ENCODE results near the gene ANKMY1.

Gene ANKMY1

DNA sequence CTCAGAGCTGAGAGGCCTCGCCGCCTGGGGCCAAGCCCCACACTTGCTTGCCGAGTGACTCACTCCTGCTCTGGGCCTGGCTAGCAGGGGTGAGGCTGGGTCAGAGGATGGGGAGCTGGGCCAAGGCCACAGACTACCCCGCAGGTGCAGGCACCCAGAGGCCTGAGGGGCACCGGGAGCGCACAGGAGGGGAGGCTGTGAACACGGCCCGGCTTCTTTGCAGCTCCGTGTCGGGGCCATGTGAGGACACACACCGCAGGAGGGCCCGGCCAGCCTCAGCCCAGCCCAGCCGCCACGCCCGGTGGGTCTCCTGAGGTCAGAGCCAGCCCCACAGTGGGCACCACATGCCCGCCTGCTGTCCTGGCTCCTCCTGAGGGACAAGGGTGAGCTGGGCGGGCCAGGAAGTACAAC is 113.9 kb downstream of the ANKMY1 start:
- TF ChIP-seq, protein P1, sequence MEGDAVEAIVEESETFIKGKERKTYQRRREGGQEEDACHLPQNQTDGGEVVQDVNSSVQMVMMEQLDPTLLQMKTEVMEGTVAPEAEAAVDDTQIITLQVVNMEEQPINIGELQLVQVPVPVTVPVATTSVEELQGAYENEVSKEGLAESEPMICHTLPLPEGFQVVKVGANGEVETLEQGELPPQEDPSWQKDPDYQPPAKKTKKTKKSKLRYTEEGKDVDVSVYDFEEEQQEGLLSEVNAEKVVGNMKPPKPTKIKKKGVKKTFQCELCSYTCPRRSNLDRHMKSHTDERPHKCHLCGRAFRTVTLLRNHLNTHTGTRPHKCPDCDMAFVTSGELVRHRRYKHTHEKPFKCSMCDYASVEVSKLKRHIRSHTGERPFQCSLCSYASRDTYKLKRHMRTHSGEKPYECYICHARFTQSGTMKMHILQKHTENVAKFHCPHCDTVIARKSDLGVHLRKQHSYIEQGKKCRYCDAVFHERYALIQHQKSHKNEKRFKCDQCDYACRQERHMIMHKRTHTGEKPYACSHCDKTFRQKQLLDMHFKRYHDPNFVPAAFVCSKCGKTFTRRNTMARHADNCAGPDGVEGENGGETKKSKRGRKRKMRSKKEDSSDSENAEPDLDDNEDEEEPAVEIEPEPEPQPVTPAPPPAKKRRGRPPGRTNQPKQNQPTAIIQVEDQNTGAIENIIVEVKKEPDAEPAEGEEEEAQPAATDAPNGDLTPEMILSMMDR (IDR thresholded peaks at IDR 0.05): no peak

DNA sequence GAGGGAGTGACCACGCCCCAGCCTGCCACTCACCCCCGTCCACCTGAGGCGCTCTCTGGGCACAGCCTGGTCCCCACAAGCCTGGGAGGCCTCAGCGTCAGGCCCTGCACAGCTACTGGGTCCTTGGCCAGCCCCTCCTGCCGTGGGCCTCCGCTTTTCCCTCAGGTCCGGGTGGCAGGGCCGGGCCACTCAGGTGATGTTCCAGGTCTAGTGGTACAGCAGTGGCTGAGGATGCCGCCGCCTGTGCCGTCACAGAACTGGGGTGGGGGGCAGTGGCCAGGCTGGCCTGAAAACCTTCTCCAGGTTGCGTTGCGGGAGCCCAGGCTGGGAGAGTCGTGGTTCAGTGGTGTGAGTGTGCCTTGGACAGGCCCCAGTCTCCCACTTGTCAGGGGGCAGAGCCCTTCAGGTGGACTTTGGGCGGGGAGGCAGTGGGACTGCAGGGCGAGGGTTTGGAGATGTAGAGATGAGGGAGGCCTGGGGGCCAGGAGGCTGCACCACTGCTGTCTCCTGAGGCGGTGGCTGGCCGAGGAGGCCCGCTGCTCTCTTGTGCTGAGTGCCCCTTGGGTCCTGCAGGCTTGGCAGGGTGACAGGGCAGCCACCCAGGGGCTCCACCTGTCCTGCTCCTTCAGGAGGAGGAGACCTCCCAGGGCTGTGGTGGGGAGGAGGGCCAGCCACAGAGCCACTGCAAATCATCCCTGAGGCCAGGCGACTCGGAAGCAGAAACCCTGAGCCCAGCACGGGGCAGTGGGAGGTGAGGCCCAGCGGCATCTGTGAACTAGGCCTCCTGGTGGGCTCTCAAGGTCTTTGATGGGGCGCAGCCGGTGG is 114.7 kb downstream of the ANKMY1 start:
- TF ChIP-seq, protein P1 (IDR thresholded peaks at IDR 0.05): no peak

DNA sequence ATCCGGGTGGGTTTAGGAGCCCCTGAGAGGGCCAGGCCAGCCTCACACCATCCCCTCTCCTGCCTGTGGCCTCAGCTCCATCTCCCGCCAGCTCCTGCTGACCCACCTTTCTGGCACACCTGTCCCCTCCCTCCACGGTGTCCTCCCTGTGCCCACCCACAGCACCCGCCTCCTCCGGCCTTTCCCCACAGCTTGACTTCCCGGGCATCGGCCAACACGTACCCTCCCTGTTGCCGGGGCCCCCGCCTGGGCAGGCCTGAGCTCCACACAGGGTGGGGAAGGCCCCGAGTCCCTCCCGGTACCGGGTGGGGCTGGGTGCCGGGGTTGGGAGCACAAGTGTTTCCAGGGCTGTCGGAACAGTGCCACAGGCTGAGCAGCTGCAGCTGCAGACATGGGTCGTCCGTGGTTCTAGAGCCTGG is 115.8 kb downstream of the ANKMY1 start:
- TF ChIP-seq, protein P1 (IDR thresholded peaks at IDR 0.05): no peak

DNA sequence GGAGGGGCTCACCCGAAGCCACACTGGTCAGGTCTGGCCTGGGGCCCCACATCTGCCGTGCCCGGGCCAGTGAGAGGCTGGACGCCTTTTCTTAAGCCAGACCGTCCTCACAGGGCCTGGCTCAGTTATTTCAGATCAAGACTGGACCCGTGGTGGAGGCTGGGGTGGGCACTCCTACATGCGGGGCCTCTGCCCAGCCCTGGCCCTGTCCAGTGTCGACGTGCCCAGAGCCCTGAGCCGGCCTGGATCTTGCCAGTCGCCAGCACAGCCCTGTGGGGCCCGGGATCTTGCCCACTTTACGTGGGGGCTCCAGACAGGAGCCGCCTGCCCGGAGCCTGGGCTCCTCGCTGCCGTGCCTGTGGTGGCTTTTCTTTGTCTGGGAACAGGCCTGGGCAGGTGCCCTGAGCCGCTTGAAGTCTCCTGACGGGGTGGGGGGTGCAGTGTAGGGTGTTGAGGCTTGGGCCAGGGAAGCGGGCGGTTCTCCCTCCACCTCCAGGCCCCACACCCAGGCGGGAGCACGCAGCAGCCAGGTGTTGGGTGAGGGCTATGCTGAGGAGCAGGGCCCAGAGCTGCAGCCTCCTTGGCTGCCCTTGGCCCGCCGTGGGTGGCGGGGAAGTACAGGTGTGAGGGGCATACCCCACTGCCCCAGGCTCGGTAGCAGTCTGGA is 116.3 kb downstream of the ANKMY1 start:
- TF ChIP-seq, protein P1 (IDR thresholded peaks at IDR 0.05): no peak

DNA sequence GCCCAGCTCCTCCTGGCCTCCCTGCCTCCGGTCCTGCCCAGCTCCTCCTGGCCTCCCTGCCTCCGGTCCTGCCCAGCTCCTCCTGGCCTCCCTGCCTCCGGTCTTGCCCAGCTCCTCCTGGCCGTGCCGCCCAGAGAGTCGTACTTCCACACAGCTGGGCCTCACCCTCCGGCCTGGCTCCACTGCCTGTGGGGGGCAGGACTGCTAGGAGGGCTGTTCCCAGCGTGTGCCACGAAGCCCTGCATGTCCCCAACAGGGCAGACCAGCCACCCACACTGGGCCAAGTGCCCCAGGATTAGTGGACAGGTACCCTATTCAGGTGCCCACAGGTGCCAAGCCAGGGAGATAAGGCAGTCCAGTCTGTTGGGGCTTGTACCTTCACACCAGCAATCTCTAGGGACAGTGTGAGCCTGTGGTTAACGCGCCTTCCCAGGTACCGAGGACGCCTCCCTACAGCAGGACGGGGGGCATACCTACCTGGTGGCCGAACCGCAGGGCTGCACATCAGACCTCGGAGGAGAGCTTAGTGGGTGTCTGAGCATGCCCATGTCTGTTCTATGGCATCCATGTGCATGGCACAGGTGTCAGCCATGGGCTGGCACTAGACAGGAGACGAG is 117.0 kb downstream of the ANKMY1 start:
- TF ChIP-seq, protein P1 (IDR thresholded peaks at IDR 0.05): no peak

DNA sequence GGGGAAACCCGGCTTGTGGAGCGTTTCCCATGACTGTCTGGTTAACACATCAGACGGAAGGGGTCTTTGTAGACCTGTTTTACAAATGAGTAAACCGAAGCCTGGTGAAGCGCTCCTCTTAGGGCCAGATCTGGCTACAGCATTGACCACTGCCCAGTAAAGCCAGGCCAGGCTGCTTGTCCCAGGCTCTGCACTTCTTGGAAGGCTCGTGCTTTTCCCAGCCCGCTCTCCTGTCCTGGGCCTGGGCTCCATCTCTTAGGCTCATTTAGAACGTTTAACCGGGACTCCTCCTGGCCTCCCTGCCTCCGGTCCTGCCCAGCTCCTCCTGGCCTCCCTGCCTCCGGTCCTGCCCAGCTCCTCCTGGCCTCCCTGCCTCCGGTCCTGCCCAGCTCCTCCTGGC is 117.5 kb downstream of the ANKMY1 start:
- TF ChIP-seq, protein P1 (IDR thresholded peaks at IDR 0.05): no peak

DNA sequence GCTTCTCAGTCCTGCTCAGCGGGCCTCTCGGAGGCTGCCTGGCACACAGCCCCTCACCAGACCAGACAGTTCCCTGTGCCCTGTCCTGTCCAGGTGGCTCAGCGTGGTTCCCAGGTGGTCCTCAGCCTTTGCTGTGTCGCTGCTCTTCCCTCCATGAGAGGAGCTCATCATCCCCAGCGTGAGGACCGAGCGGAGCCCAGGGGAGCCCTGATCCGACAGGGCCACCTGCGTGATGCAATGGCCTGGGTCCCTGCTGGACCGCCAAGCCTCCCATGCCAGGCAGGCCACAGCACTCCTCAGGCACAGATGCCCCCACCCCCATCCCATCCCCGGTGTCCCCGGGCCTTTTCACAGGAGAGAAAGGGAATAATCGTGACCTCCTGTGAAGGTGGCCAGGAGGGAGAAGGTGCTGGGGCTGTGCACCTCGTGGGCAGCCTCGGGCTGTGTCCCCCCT is 118.1 kb downstream of the ANKMY1 start:
- TF ChIP-seq, protein P1 (IDR thresholded peaks at IDR 0.05): no peak

Data from LNCAP (cell line).